HG02943 (cell line): ENCODE measurements around the gene CPNE4.

Experiments used
- ATAC-seq: cut with Tn5 transposase; IDR thresholded peaks from one replicate; pipeline ENCODE4 v1.9.1; 2021; ENCODE audit warnings: mild to moderate bottlenecking, low read depth, moderate library complexity; ENCODE audit not compliant: unreplicated experiment

The CPNE4 gene

GRCh38 chr3:131708241-131708640, 326.6 kb downstream of the CPNE4 start:
- no peak for ATAC-seq

GRCh38 chr3:131705558-131706051, 329.2 kb downstream of the CPNE4 start:
- peak; percentile 67 for ATAC-seq

GRCh38 chr3:131705099-131705498, 329.7 kb downstream of the CPNE4 start:
- no peak for ATAC-seq

GRCh38 chr3:131704098-131704497, 330.7 kb downstream of the CPNE4 start:
- no peak for ATAC-seq

GRCh38 chr3:131702146-131702545, 332.7 kb downstream of the CPNE4 start:
- no peak for ATAC-seq

GRCh38 chr3:131701153-131701770, 333.6 kb downstream of the CPNE4 start:
- ATAC-seq, result no peak

GRCh38 chr3:131699001-131699400, 335.8 kb downstream of the CPNE4 start:
- ATAC-seq, result no peak

- no peak for ATAC-seq
These were observed 340.4 kb downstream of the CPNE4 start for GRCh38 chr3:131694376-131694775.

- ATAC-seq, result no peak
These were observed 342.5 kb downstream of the CPNE4 start for GRCh38 chr3:131692356-131692755.

- peak; percentile 65 for ATAC-seq
These were observed 344.0 kb downstream of the CPNE4 start for GRCh38 chr3:131690800-131691199.

- no peak for ATAC-seq
These were observed 346.4 kb downstream of the CPNE4 start for GRCh38 chr3:131688370-131688769.

- ATAC-seq, result no peak
These were observed 365.2 kb downstream of the CPNE4 start for GRCh38 chr3:131669600-131669999.

GRCh38 chr3:131658771-131659170, 376.0 kb downstream of the CPNE4 start:
- no peak for ATAC-seq

GRCh38 chr3:131658115-131658514, 376.7 kb downstream of the CPNE4 start:
- ATAC-seq, result no peak

- no peak for ATAC-seq
These were observed 379.6 kb downstream of the CPNE4 start for GRCh38 chr3:131655070-131655690.

GRCh38 chr3:131645638-131646037, 389.2 kb downstream of the CPNE4 start:
- ATAC-seq, result no peak

- ATAC-seq, result no peak
These were observed 398.5 kb downstream of the CPNE4 start for GRCh38 chr3:131636266-131636775.

- ATAC-seq, result no peak
These were observed 404.0 kb downstream of the CPNE4 start for GRCh38 chr3:131630807-131631206.

GRCh38 chr3:131630097-131630496, 404.7 kb downstream of the CPNE4 start:
- no peak for ATAC-seq

GRCh38 chr3:131623431-131623830, 411.4 kb downstream of the CPNE4 start:
- no peak for ATAC-seq

GRCh38 chr3:131622726-131623125, 412.1 kb downstream of the CPNE4 start:
- no peak for ATAC-seq

- no peak for ATAC-seq
These were observed 413.8 kb downstream of the CPNE4 start for GRCh38 chr3:131620977-131621376.
